PC-3 (cell line): Measurements from ENCODE around the gene SPHK1. TPM values are rescaled to one million over a fixed set of nuclear protein-coding genes. Genes with fewer than 3 reads are reported as not detected.

Experiments
- ATAC-seq: fragments of 200-7000 bp; cut with Tn5 transposase; 2 replicates; pipeline ENCODE4 v1.9.1; 2020; ENCODE audit warnings: mild to moderate bottlenecking, moderate library complexity
- BruUV-seq: library from RNA; stranded (reverse); fragments of 400-500 nt; replicated peaks from 2 replicates; lab custom pipeline; 2021; lab: Mats Ljungman, UMichigan
- CTCF ChIA-PET: fragments of 300-600 bp; sonication (Branson Sonifier 250); formaldehyde crosslinking; loops from one replicate; lab custom pipeline; 2022; ENCODE audit warnings: antibody characterized with exemption; lab: Charles Lee
- POLR2A ChIA-PET: fragments of 300-600 bp; sonication (Branson Sonifier 250); formaldehyde crosslinking; loops from one replicate; lab custom pipeline; 2022; ENCODE audit warnings: antibody characterized with exemption; ENCODE audit not compliant: unreplicated experiment; lab: Charles Lee
- DNase-seq: peaks from one replicate; pipeline ENCODE4 v3.0.0-alpha.2; 2015
- H2AFZ ChIP-seq: fragments of 300-600 bp; sonication (generic); 2 replicates; pipeline ENCODE4 v1.6.0; 2016; ENCODE audit warnings: antibody characterized with exemption, low read length
- H3F3A ChIP-seq: fragments of 300-600 bp; sonication (generic); one replicate; pipeline ENCODE4 v1.6.0; 2017; ENCODE audit warnings: antibody characterized with exemption, low read length, control low read depth, mild to moderate bottlenecking; ENCODE audit not compliant: unreplicated experiment
- H3K27ac ChIP-seq: fragments of 300-600 bp; sonication (generic); 2 replicates; pipeline ENCODE4 v1.5.1; 2016; ENCODE audit warnings: mild to moderate bottlenecking, low read length
- H3K27me3 ChIP-seq: fragments of 300-600 bp; sonication (generic); 2 replicates; pipeline ENCODE4 v1.6.1; 2016; ENCODE audit warnings: low read length, mixed read lengths
- H3K36me3 ChIP-seq: fragments of 300-600 bp; sonication (generic); 2 replicates; pipeline ENCODE4 v1.6.1; 2016; ENCODE audit warnings: low read depth, mixed run types, low read length, mixed read lengths
- H3K4me1 ChIP-seq: fragments of 300-600 bp; sonication (generic); 2 replicates; pipeline ENCODE4 v1.5.1; 2016; ENCODE audit warnings: low read length; ENCODE audit not compliant: insufficient read depth
- H3K4me2 ChIP-seq: fragments of 300-600 bp; sonication (generic); 2 replicates; pipeline ENCODE4 v1.6.0; 2016; ENCODE audit warnings: low read length
- H3K4me3 ChIP-seq: fragments of 300-600 bp; sonication (generic); 2 replicates; pipeline ENCODE4 v1.5.1; 2016; ENCODE audit warnings: mild to moderate bottlenecking, low read length, mixed read lengths
- H3K79me2 ChIP-seq: fragments of 300-600 bp; sonication (generic); 2 replicates; pipeline ENCODE4 v1.6.1; 2017; ENCODE audit warnings: low read length, mixed read lengths
- H3K9ac ChIP-seq: fragments of 300-600 bp; sonication (generic); 2 replicates; pipeline ENCODE4 v1.6.0; 2016; ENCODE audit warnings: mild to moderate bottlenecking, low read length
- H3K9me2 ChIP-seq: fragments of 300-600 bp; sonication (generic); replicated peaks from 2 replicates; pipeline ENCODE4 v1.6.1; 2016; ENCODE audit warnings: mixed run types, low read length, mixed read lengths
- H3K9me3 ChIP-seq: fragments of 300-600 bp; sonication (generic); 2 replicates; pipeline ENCODE4 v1.6.1; 2016; ENCODE audit warnings: low read length, mixed read lengths
- H4K20me1 ChIP-seq: fragments of 300-600 bp; sonication (generic); 2 replicates; pipeline ENCODE4 v1.6.1; 2016; ENCODE audit warnings: low read length, mixed read lengths
- CTCF ChIP-seq: fragments of 300-600 bp; sonication (generic); conservative IDR thresholded peaks from 2 replicates; pipeline ENCODE4 v1.5.1; 2017; ENCODE audit warnings: antibody characterized with exemption, low read depth, mild to moderate bottlenecking, low read length
- EZH2 ChIP-seq: fragments of 300-600 bp; sonication (generic); IDR thresholded peaks from one replicate; pipeline ENCODE4 v1.6.1; 2017; ENCODE audit warnings: antibody characterized with exemption, mild to moderate bottlenecking, low read length; ENCODE audit not compliant: unreplicated experiment
- EZH2phosphoT487 ChIP-seq: fragments of 300-600 bp; sonication (generic); IDR thresholded peaks from 2 replicates; pipeline ENCODE4 v1.6.1; 2018; ENCODE audit warnings: mild to moderate bottlenecking, antibody characterized with exemption, low read length, borderline replicate concordance
- intact Hi-C: fragments of 100-400 bp; cut with micrococcal nuclease; formaldehyde crosslinking; loops from 2 replicates; pipeline ENCODE4 v1.9.0; 2023
- total RNA-seq: library from RNA; depleted of rRNA; stranded (reverse); fragments of >200 nt; gene quantifications from 2 replicates; pipeline ENCODE4 v1.2.3, GENCODE V29; 2014

The SPHK1 gene
- total RNA-seq, 1 experiment from 2014 or later, result 54.2 TPM

- Histone ChIP-seq H3K79me2 (peaks cover 89% of the 10 kb centered on the region), H3K4me3 (no peak overlapping the region), H3K4me2 (no peak overlapping the region), H2AFZ (no peak overlapping the region), H3K27me3 (no peaks in the 10 kb centered on the region), H3K36me3 (peaks cover 4% of the 10 kb centered on the region; the same call in 1 of the 2 replicates), H3K9ac (no peak overlapping the region), H3K27ac (no peak overlapping the region), H3K9me3 (no peaks in the 10 kb centered on the region), H3K9me2 (no peaks in the 10 kb centered on the region), H3F3A (no peaks in the 10 kb centered on the region), H4K20me1 (peaks cover 26% of the 10 kb centered on the region), H3K4me1 (no peaks in the 10 kb centered on the region)
- DNase-seq (no peak), ATAC-seq (no peak)
- TF ChIP-seq CTCF, result no peak
- no peak for TF ChIP-seq EZH2phosphoT487
- no peak for TF ChIP-seq EZH2
- intact Hi-C loops, result no loop called here
- POLR2A ChIA-PET, result no interaction called here
- BruUV-seq, result no TSS peak
- CTCF ChIA-PET, result no interaction called here
Observed at GRCh38 chr17:76422860-76423259, 38.5 kb downstream of the SPHK1 start.

DNA sequence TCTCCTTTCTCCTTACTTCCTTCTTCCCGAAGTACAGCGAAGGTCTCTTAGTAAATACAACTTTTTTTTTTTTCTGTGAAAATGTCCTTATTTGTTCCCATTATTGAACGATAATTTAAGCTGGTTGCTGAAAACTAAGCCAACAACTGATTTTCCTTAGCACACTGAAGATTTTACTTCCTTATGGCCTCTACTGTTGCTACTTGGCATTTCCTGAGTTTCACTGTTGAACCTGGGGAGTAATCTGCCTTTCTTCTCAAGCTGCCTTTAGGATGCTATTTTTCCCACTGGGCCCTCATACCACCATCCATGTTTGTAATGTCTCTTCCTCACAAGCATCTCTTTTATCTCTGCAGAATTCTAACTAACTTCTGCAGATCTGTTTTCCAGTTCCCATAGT lies 42.4 kb downstream of the SPHK1 start:
- no peak overlapping the region for H3K9ac ChIP-seq
- no peak overlapping the region for H3K4me3 ChIP-seq
- H3K79me2 ChIP-seq, result peaks cover 89% of the 10 kb centered on the region
- H3K27me3 ChIP-seq, result no peaks in the 10 kb centered on the region
- intact Hi-C loops, result no loop called here
- ATAC-seq, result no peak
- no peaks in the 10 kb centered on the region for H3K9me2 ChIP-seq
- DNase-seq, result no peak
- H3K9me3 ChIP-seq, result no peaks in the 10 kb centered on the region
- no peak overlapping the region for H3K27ac ChIP-seq
- ChIA-PET CTCF (no interaction called here), POLR2A (no interaction called here)
- no peak overlapping the region for H2AFZ ChIP-seq
- H3K4me2 ChIP-seq, result no peak overlapping the region
- BruUV-seq, result no TSS peak
- H3F3A ChIP-seq, result no peaks in the 10 kb centered on the region
- TF ChIP-seq CTCF, result no peak
- TF ChIP-seq EZH2phosphoT487, result no peak
- H3K4me1 ChIP-seq, result no peaks in the 10 kb centered on the region
- peaks cover 10% of the 10 kb centered on the region; the same call in 1 of the 2 replicates for H3K36me3 ChIP-seq
- peaks cover 31% of the 10 kb centered on the region for H4K20me1 ChIP-seq

DNA sequence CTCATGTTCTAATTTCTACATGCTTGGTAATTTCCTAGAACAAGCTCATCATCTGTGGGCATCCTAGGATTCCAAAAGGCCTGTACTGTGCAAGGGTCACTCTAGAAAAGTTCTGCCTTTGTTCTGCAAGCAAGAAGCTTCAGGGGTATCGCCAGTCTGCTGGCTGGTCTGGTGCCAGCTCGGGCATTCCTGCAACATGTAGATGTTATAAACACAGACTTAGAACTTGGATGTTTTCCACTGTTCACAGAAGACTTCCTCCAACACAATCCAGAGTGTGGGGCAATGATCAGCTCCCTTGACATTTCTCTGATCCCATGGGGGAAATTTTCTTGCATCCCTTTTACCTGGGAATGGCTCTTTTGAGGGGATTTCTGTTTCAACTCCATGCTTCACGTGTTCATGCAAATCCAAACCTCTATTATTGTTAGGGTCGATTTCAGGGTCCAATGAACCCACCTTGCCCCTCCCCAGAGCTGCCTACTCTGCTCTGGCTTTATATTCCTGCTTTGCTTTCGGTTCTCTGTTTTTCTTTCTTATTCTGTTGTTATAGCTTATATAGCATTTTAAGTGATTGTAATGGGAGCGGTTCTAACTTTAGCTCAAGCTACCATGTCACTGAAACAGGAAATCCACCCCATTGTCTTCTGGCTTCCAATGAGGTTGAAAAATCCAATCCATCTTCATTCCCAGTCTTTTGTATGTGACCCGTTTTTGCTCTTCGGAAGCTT lies 43.3 kb downstream of the SPHK1 start:
- Histone ChIP-seq H3K9me2 (no peaks in the 10 kb centered on the region), H3F3A (no peaks in the 10 kb centered on the region), H3K9ac (no peak overlapping the region), H2AFZ (no peak overlapping the region), H3K4me2 (no peak overlapping the region), H3K27ac (no peak overlapping the region), H4K20me1 (peaks cover 38% of the 10 kb centered on the region), H3K4me1 (no peaks in the 10 kb centered on the region), H3K79me2 (peaks cover 89% of the 10 kb centered on the region), H3K9me3 (no peaks in the 10 kb centered on the region), H3K36me3 (peaks cover 10% of the 10 kb centered on the region; the same call in 1 of the 2 replicates), H3K27me3 (no peaks in the 10 kb centered on the region), H3K4me3 (no peak overlapping the region)
- no TSS peak for BruUV-seq
- intact Hi-C loops, result no loop called here
- POLR2A ChIA-PET, result no interaction called here
- DNase-seq, result no peak
- ATAC-seq, result no peak
- CTCF ChIA-PET, result no interaction called here
- no peak for TF ChIP-seq EZH2
- no peak for TF ChIP-seq EZH2phosphoT487
- TF ChIP-seq CTCF, result no peak
